ENCODE data around the gene PPME1. TPM values are rescaled to one million over a fixed set of nuclear protein-coding genes. Genes with fewer than 3 reads are reported as not detected.

PPME1 gene
- total and polyA plus RNA-seq, 9 of the 15 experiments (the other 6 are each of a cell fraction or from before 2014, with no cell fraction given) = 9.8 to 81.7 (median 37.6) TPM

GRCh38 chr11:74121804-74122203, 49.3 kb upstream of the PPME1 start:
- Histone ChIP-seq H2AFZ (ENCODE audit: low read depth, low read length) (no peak overlapping the region), H3K27me3 (ENCODE audit: control insufficient read depth in 2 of 2, insufficient read depth in 2 of 2, low read length in 2 of 2) (no peaks in the 10 kb centered on the region), H3K79me2 (ENCODE audit: control insufficient read depth, insufficient read depth, low read length) (no peaks in the 10 kb centered on the region), H3K36me3 (ENCODE audit: control insufficient read depth, insufficient read depth, low read length) (0 out of 3 replicates have a peak, but pooled peaks cover 4% of the 10 kb centered on the region), H3K4me1 (replicated peaks in 1 of 2; ENCODE audit: control insufficient read depth in 2 of 2, insufficient read depth in 2 of 2, low read length in 2 of 2) (no peaks in the 10 kb centered on the region; a peak in 1 of 5 replicates), H3K9ac (ENCODE audit: insufficient read depth in 1 of 2, low read depth in 2 of 2, low read length in 2 of 2) (no peak overlapping the region), H3K4me3 (no peak overlapping the region), H3K4me2 (ENCODE audit: insufficient read depth, low read length) (no peak overlapping the region), H3K9me3 (replicated peaks; ENCODE audit: control insufficient read depth, insufficient read depth, low read depth, low read length) (no peaks in the 10 kb centered on the region), H3K9me1 (ENCODE audit: control insufficient read depth, insufficient read depth, low read length) (no peaks in the 10 kb centered on the region), H4K20me1 (replicated peaks; ENCODE audit: control insufficient read depth, insufficient read depth, low read length) (no peaks in the 10 kb centered on the region), H3K27ac (ENCODE audit: extremely low read depth, low read depth, low read length) (no peak overlapping the region)
- 84% methylated on average over 5 of the region's 5 CpGs for WGBS (ENCODE audit: insufficient coverage, low coverage, missing lambda C conversion rate)
- in situ Hi-C loops (cut with MboI) = no loop called here
- DNase-seq (ENCODE audit: extremely low read depth in 1 of 4, low spot score in 3 of 4) (no peak), ATAC-seq (no peak), FAIRE-seq (no peak)
- intact Hi-C loops (cut with micrococcal nuclease) = no loop called here
- CTCF ChIA-PET (ENCODE audit: low intra/inter-chr PET ratio) = no interaction called here
- POLR2A ChIA-PET = interaction anchor here (1.1 kb wide), 1 partner anchor 14 kb away, joined by 3 read pairs; no protein-coding TSS in a partner anchor
- no TSS peak for BruUV-seq (replicated peaks)
- TF ChIP-seq ZNF76 (CRISPR knock-in tag; IDR thresholded peaks at IDR 0.05; ENCODE audit: borderline replicate concordance) = no peak
- no peak for TF ChIP-seq MAFF (IDR thresholded peaks at IDR 0.05; ENCODE audit: low read length)
- no peak for TF ChIP-seq ZNF395 (CRISPR knock-in tag; IDR thresholded peaks at IDR 0.05)

- no peak overlapping the region for H2AFZ ChIP-seq (ENCODE audit: low read depth, low read length)
- no TSS peak for BruUV-seq (replicated peaks)
- ATAC-seq (no peak), FAIRE-seq (no peak), DNase-seq (ENCODE audit: extremely low read depth in 1 of 4, low spot score in 3 of 4) (no peak)
- 0 out of 3 replicates have a peak, but pooled peaks cover 3% of the 10 kb centered on the region for H3K36me3 ChIP-seq (ENCODE audit: control insufficient read depth, insufficient read depth, low read length)
- H3K27me3 ChIP-seq (ENCODE audit: control insufficient read depth in 2 of 2, insufficient read depth in 2 of 2, low read length in 2 of 2) = no peaks in the 10 kb centered on the region
- ChIA-PET CTCF (ENCODE audit: low intra/inter-chr PET ratio) (no interaction called here), POLR2A (interaction anchor here (0.5 to 1.1 kb wide), 2 partner anchors 13 to 15 kb away, joined by 3 read pairs; no protein-coding TSS in a partner anchor)
- no peaks in the 10 kb centered on the region for H4K20me1 ChIP-seq (replicated peaks; ENCODE audit: control insufficient read depth, insufficient read depth, low read length)
- no peaks in the 10 kb centered on the region; a peak in 1 of 5 replicates for H3K4me1 ChIP-seq (replicated peaks in 1 of 2; ENCODE audit: control insufficient read depth in 2 of 2, insufficient read depth in 2 of 2, low read length in 2 of 2)
- no peaks in the 10 kb centered on the region for H3K9me1 ChIP-seq (ENCODE audit: control insufficient read depth, insufficient read depth, low read length)
- no peaks in the 10 kb centered on the region for H3K79me2 ChIP-seq (ENCODE audit: control insufficient read depth, insufficient read depth, low read length)
- no peak overlapping the region for H3K9ac ChIP-seq (ENCODE audit: insufficient read depth in 1 of 2, low read depth in 2 of 2, low read length in 2 of 2)
- H3K4me2 ChIP-seq (ENCODE audit: insufficient read depth, low read length) = no peak overlapping the region
- in situ Hi-C loops (cut with MboI) (no loop called here), intact Hi-C loops (cut with micrococcal nuclease) (no loop called here)
- no peak overlapping the region for H3K4me3 ChIP-seq
- H3K9me3 ChIP-seq (replicated peaks; ENCODE audit: control insufficient read depth, insufficient read depth, low read depth, low read length) = no peaks in the 10 kb centered on the region
- no peak overlapping the region for H3K27ac ChIP-seq (ENCODE audit: extremely low read depth, low read depth, low read length)
- TF ChIP-seq ZFP36 (IDR thresholded peaks at IDR 0.05; ENCODE audit: low read depth, low read length, partially characterized antibody) (no peak), TCF7 (IDR thresholded peaks at IDR 0.05; ENCODE audit: borderline replicate concordance) (no peak), ZNF778 (CRISPR knock-in tag; IDR thresholded peaks at IDR 0.05) (no peak), EP400 (IDR thresholded peaks at IDR 0.05) (no peak), BRD9 (IDR thresholded peaks at IDR 0.05; ENCODE audit: low read depth, partially characterized antibody) (no peak), PHB (CRISPR knock-in tag; IDR thresholded peaks at IDR 0.05) (no peak), E2F3 (CRISPR knock-in tag; IDR thresholded peaks at IDR 0.05) (no peak), SUPT5H (IDR thresholded peaks at IDR 0.05) (no peak), LCOR (CRISPR knock-in tag; IDR thresholded peaks at IDR 0.05) (no peak), ZNF75A (CRISPR knock-in tag; IDR thresholded peaks at IDR 0.05) (no peak), IRF2 (CRISPR knock-in tag; IDR thresholded peaks at IDR 0.05) (no peak), PYGO2 (tag; IDR thresholded peaks at IDR 0.05) (no peak), MAZ (CRISPR knock-in tag; conservative IDR thresholded peaks at IDR 0.05 in 1 of 2, IDR thresholded peaks at IDR 0.05 in 1 of 2) (no peak)
- TF ChIP-seq, protein P1, sequence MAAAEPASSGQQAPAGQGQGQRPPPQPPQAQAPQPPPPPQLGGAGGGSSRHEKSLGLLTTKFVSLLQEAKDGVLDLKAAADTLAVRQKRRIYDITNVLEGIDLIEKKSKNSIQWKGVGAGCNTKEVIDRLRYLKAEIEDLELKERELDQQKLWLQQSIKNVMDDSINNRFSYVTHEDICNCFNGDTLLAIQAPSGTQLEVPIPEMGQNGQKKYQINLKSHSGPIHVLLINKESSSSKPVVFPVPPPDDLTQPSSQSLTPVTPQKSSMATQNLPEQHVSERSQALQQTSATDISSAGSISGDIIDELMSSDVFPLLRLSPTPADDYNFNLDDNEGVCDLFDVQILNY (CRISPR knock-in tag; IDR thresholded peaks at IDR 0.05) = no peak
These were observed 48.1 kb upstream of the PPME1 start for GRCh38 chr11:74123008-74123448.
